GM21737 (cell line): ENCODE measurements around the gene PLXNA4.
"Not testable (repeated sequence)": the region's sequence is repeated elsewhere in the genome, so short reads cannot be mapped to it uniquely, and the experiment has no call there.

Source experiments
- ATAC-seq: cut with Tn5 transposase; IDR thresholded peaks from one replicate; pipeline ENCODE4 v1.9.1; 2021; ENCODE audit warnings: mild to moderate bottlenecking, moderate library complexity; ENCODE audit not compliant: unreplicated experiment

PLXNA4 gene

GRCh38 chr7:132187869-132188789, 388.1 kb downstream of the PLXNA4 start:
- no peak for ATAC-seq

- ATAC-seq: no peak
Observed at GRCh38 chr7:132187391-132187790, 388.9 kb downstream of the PLXNA4 start.

GRCh38 chr7:132185150-132185549, 391.1 kb downstream of the PLXNA4 start:
- no peak for ATAC-seq

- no peak for ATAC-seq
Observed at GRCh38 chr7:132183781-132184380, 392.4 kb downstream of the PLXNA4 start.

GRCh38 chr7:132182992-132183391, 393.3 kb downstream of the PLXNA4 start:
- no peak for ATAC-seq

- ATAC-seq: no peak
Observed at GRCh38 chr7:132181946-132182685, 394.2 kb downstream of the PLXNA4 start.

GRCh38 chr7:132181371-132181770, 394.9 kb downstream of the PLXNA4 start:
- ATAC-seq: no peak

GRCh38 chr7:132180481-132180880, 395.8 kb downstream of the PLXNA4 start:
- ATAC-seq: no peak

GRCh38 chr7:132179681-132180080, 396.6 kb downstream of the PLXNA4 start:
- no peak for ATAC-seq

GRCh38 chr7:132179080-132179430, 397.2 kb downstream of the PLXNA4 start:
- no peak for ATAC-seq

GRCh38 chr7:132178402-132179079, 397.7 kb downstream of the PLXNA4 start:
- ATAC-seq: not testable (repeated sequence)

- ATAC-seq: no peak
Observed at GRCh38 chr7:132177708-132178401, 398.4 kb downstream of the PLXNA4 start.

- ATAC-seq: no peak
Observed at GRCh38 chr7:132176719-132177118, 399.6 kb downstream of the PLXNA4 start.

GRCh38 chr7:132171130-132171576, 405.1 kb downstream of the PLXNA4 start:
- ATAC-seq: no peak

- ATAC-seq: no peak
Observed at GRCh38 chr7:132169730-132170129, 406.5 kb downstream of the PLXNA4 start.

- no peak for ATAC-seq
Observed at GRCh38 chr7:132168239-132168638, 408.0 kb downstream of the PLXNA4 start.

- ATAC-seq: not testable (repeated sequence)
Observed at GRCh38 chr7:132165695-132166094, 410.6 kb downstream of the PLXNA4 start.

GRCh38 chr7:132164558-132165125, 411.6 kb downstream of the PLXNA4 start:
- no peak for ATAC-seq

- no peak for ATAC-seq
Observed at GRCh38 chr7:132162556-132163144, 413.6 kb downstream of the PLXNA4 start.

GRCh38 chr7:132161976-132162375, 414.3 kb downstream of the PLXNA4 start:
- no peak for ATAC-seq
